ENCODE results near the gene PRAC2.

The PRAC2 gene

DNA sequence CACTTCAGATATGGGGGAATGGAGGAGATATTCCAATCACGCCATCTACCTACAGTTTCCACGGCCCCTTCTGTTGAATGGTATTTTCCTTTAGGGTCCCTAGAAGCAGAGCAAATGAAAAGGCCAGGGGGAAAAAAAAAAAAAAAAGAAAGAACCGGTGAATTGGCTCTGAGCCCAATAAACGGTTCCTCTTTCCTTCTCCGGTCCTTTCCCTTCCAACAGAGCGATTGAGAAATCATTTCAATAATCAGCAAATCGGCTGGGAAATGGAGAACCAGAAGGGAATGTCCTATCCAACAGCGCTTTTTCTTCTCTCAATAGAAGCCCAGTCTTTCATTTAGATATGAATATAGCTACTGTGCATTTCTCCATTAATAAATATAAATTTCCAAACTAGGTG is 32.4 kb downstream of the PRAC2 start:
- no peak for DNase-seq

GRCh38 chr17:48756830-48757251 is 33.9 kb downstream of the PRAC2 start:
- no peak for DNase-seq

DNA sequence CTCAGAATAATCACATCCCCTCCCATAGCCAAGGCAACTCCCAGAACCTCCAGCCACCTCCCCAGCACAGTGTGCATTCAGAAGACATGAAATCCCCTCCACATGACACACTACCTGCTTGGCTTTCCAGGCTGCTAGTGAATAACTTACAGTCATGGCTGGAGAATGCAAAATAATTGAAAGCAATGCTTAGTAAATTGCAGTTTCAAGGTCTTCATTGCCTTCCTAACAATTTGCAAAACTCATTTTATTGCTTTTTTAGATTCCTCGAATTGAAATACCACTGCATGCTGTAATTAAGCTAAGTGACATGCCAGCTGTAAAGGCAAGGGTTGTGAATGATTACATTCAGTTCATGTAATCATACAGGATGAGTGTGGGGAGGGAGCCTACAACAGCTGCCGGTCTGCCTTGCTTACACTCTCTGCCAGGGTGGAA is 34.6 kb downstream of the PRAC2 start:
- DNase-seq, result no peak

- DNase-seq, result no peak
These were observed 36.3 kb downstream of the PRAC2 start for GRCh38 chr17:48759288-48759687.

GRCh38 chr17:48760411-48760810 is 37.4 kb downstream of the PRAC2 start:
- no peak for DNase-seq

- DNase-seq, result no peak
These were observed 38.1 kb downstream of the PRAC2 start for GRCh38 chr17:48761114-48761513.

GRCh38 chr17:48767263-48767774 is 44.3 kb downstream of the PRAC2 start:
- no peak for DNase-seq

- no peak for DNase-seq
These were observed 46.2 kb downstream of the PRAC2 start for GRCh38 chr17:48769009-48769675.

DNA sequence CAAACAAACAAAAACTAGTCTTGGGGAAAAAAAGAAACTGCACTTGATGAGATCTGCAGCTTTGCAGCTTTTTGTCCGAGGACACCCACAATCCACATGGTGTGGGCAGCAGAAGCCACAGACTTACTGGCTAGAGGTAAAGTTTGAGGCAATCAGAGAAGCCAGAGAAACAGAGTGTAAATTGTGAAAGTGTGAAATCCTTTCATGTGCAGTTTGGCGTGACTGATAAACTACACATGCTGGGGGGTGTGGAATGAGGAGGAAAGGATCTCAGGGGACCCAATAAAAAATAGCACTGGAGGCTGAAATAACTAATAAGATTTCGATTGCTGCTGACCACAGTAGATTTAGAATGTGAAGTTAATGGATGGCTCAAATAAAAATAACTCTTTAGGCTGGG is 48.0 kb downstream of the PRAC2 start:
- no peak for DNase-seq

DNA sequence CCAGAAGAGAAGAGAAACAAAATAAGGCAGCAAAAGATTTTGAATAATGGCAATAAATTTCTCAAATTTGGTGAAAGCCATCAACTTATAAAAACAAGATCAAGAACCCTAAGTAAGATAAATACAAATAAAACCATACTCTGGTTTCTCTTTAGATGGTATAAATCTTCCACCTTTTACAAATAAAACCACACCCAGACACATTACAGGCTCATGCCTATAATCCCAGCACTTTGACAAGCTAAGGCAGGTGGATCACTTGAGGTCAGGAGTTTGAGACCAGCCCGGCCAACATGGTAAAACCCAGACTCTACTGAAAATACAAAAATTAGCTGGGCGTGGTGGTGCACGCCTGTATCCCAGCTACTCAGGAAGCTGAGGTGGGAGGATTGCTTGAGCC is 50.3 kb downstream of the PRAC2 start:
- DNase-seq, result no peak
